Adipose tissue (tissue), 3 donors: Measurements from ENCODE around the gene OXA1L. TPM values are rescaled to one million over a fixed set of nuclear protein-coding genes. Genes with fewer than 3 reads are reported as not detected.
"Not testable (repeated sequence)": the region's sequence is repeated elsewhere in the genome, so short reads cannot be mapped to it uniquely, and the experiment has no call there.

ENCODE experiments used
- H3K27ac ChIP-seq: one replicate; pipeline ENCODE4 v1.5.1; 2013; ENCODE audit warnings: low read depth, low read length
- WGBS, 3 donors: extraction: QIAGEN DNeasy Blood & Tissue Kit; methylation state at CpG; one replicate each; pipeline ENCODE4 v1.1.7; 2013; 5-methylcytosine and 5-hydroxymethylcytosine counted together
- polyA plus RNA-seq, 3 donors: library from polyadenylated mRNA; stranded (reverse); fragments of 200-250 nt; gene quantifications; one replicate each; pipeline ENCODE4 v1.2.3, GENCODE V29; 2013
- donor health status: healthy with polysubstance abuse.
- donor health status: Bipolar disorder and iron deficiency.
- donor health status: healthy.

OXA1L gene
- polyA plus RNA-seq: 100 to 1,000 TPM in 1 of 3 donors, 10 to 100 TPM in 2; 72.7 to 123 (median 83.9) TPM

DNA sequence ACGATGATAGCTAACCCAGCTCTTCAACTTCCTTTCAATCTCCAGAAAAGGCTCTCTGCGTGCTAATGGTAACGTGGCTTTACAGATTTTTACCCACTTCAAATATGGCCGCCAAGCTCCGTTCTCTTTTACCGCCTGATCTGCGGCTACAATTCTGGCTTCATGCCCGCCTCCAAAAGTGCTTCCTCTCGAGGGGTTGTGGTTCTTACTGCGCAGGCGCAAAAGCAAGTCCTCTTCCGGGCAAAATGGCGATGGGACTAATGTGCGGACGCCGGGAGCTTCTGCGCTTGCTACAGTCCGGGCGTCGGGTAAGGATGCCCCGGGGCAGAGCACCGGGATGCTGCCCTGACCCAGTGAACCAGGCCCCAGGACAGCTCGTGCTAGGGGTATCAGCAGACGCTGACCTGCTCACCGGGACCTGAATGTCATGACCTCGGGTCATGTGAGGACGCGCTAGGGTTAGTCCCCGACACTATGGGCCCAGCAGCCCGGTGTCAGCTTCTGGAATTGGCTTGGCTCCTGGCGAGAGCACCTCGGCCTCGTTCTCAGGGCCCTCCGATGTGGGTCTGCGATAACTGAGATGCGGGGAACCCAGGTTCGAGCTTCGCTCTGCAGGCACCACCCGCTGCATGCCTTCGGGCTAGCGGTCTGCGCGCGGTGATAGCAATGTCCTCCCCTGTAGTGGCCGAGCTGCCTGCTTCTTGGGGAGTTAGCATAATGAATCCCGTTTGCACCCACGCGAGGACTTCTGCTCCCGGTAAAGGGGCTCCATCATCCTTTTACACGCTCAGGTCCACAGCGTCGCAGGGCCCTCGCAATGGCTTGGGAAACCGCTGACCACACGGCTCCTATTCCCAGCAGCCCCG, at the start of gene OXA1L:
OXA1L (plus strand) TSS at position 232 of the 866 bp plus-strand sequence; CDS start at position 246, 14 bp downstream.
- 0 to 1% (median 0%) methylated on average over 56 of the region's 56 CpGs for WGBS, 3 donors

DNA sequence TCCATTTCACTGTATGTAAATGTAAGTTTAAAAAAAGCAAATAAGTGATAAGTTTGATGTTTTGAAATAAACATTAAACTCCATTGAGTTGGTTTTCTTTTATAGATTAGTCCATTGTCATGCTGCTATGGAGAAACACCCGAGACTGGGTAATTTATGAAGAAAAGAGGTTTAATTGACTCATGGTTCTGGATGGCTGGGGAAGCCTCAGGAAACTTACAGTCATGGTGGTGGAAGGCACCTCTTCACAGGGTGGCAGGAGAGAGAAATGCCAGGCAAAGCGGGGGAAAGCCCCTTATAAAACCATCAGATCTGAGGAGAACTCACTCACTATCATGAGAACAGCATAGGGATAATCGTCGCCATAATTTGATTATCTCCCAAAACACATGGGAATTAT, 48.4 kb upstream of the OXA1L start:
- WGBS, 3 donors: 84 to 89% (median 85%) methylated on average over 4 of the region's 4 CpGs
- H3K27ac ChIP-seq: no peak overlapping the region

More for the DNA sequence above, at the start of gene OXA1L:
- no peak within 1 kb of the TSS for H3K27ac ChIP-seq

DNA sequence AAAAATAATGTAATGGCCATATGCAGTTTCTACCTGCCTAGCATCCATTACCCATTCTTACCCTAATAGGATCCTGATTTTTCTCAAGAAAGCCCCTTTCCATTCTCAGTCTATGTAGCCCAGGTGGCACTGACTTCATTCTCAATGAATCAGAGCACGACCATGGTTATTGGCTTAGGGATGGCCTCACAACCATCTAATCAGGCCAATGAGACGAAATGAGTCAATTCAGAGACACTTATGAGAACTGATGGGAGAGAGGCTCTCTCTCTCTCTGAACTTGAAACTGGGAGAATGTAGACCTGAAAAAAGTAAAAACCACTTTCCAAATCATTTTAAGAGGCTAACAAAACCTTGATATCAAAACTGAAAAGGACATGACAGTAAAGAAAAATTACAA, 45.3 kb upstream of the OXA1L start:
- 61 to 76% (median 71%) methylated on average over 2 of the region's 2 CpGs for whole genome bisulfite sequencing, 3 donors
- no peak overlapping the region for H3K27ac ChIP-seq

DNA sequence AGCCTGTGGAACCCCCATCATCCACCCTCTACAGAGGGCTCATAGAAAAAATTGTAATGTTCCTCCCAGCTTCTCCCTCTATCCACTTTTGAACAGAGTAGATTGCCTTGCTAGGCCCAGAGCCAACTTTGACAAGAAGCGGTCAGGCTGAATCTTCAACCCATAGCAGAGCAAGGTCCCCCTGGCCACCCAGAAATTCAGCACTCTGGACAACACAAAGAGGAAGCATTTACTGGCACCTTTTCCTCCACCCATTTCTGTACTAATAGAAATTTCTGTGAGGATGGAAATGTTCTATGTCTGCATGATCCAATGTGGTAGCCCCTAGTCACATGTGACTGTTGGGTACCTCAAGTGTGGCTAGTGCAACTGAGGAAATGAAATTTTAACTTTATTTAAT, 42.7 kb upstream of the OXA1L start:
- WGBS, 3 donors: 81 to 93% (median 83%) methylated on average over 1 of the region's 1 CpG
- no peak overlapping the region for H3K27ac ChIP-seq

DNA sequence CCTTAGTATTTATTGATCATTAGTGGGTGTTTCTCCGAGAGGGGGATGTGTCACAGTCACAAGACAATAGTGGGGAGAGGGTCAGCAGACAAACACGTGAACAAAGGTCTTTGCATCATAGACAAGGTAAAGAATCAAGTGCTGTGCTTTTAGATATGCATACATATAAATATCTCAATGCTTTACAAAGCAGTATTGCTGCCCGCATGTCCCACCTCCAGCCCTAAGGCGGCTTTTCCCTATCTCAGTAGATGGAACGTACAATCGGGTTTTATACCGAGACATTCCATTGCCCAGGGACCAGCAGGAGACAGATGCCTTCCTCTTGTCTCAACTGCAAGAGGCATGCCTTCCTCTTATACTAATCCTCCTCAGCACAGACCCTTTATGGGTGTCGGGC, 41.6 kb upstream of the OXA1L start:
- H3K27ac ChIP-seq: not testable (repeated sequence)
- 69 to 85% (median 77%) methylated on average over 8 of the region's 8 CpGs for WGBS, 3 donors

DNA sequence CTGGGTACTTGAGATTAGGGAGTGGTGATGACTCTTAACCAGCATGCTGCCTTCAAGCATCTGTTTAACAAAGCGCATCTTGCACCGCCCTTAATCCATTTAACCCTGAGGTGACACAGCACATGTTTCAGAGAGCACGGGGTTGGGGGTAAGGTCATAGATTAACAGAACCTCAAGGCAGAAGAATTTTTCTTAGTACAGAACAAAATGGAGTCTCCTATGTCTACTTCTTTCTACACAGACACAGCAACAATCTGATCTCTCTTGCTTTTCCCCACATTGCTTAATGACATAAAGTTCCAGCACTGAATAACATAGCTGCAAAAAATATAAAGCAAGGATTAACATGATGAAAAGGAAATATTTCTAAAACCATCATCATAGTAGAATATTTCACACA, 41.1 kb upstream of the OXA1L start:
- 47 to 53% (median 50%) methylated on average over 3 of the region's 3 CpGs for WGBS, 3 donors
- not testable (repeated sequence) for H3K27ac ChIP-seq

DNA sequence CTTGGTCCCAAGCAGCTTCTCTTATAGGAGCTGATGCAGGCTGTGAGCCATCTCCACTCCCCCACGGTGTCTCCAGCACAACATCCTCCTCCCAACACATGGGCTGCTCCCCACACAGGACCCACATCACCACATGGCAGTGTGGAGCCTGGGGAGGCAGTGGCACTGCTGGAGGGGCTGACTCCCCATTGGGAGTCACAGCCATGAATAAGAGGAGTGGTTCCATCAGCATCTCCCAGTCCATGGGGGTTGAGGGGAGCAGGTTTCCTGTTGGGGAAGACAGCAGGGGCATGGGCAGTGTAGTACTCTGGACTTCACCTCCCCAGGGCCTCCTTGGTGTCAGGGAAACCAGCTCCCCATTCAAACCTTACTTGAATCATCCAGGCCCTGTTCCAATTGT, 40.5 kb upstream of the OXA1L start:
- 54 to 64% (median 57%) methylated on average over 1 of the region's 1 CpG for WGBS, 3 donors

DNA sequence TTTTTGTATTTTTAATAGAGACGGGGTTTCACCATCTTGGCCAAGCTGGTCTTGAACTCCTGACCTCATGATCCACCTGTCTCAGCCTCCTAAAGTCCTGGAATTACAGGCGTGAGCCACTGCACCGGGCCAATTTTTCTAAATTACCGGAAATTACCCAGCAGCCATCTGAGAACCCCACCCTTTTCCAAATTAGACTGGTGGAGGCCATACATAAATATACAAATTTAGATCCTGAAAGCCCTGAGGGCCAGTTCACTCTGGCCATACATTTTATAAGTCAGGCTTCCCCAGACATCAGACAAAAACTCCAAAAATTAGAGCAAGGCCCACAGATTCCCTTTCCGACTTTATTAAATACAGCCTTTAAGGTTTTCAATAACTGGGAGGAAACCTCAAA, 34.4 kb upstream of the OXA1L start:
- H3K27ac ChIP-seq: not testable (repeated sequence)
- 82 to 91% (median 86%) methylated on average over 5 of the region's 5 CpGs for WGBS, 3 donors

More for the DNA sequence above, 40.5 kb upstream of the OXA1L start:
- no peak overlapping the region for H3K27ac ChIP-seq

DNA sequence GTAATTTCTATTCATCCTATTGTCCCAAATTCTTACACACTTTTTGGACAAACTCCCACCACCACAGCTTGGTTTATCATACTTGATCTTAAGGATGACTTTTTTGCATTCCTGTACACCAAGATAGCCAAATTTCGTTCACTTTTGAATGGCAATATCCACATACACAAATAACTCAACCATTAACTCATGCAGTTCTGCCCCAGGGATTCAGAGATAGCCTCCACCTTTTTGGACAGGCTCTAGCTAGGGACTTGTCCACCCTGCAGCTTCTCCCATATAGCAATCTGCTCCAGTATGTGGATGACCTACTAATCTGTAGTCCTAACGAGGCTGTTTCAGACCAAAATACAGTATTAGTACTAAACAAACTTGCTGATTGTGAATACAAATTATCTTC, 32.7 kb upstream of the OXA1L start:
- H3K27ac ChIP-seq: no peak overlapping the region
- 55 to 77% (median 68%) methylated on average over 2 of the region's 2 CpGs for WGBS, 3 donors

DNA sequence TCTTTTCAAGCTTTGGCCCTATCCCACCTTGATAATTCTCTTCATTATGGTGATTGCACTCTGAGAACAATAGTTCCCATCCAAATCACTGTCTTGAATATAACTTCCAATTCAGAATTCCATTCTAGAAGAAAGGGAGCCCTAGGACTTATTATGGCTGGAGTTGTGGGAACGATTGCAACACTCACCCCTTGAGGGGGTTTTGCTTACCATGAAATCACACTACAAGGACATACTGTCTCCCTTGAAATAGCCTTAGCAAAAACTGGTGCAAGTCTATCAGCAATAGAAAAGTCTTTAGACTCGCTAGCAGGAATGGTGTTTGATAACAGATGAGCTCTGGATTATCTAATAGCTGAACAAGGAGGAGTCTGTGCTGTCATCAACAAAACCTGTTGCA, 31.4 kb upstream of the OXA1L start:
- H3K27ac ChIP-seq: no peak overlapping the region
- 67 to 89% (median 77%) methylated on average over 2 of the region's 2 CpGs for WGBS, 3 donors

DNA sequence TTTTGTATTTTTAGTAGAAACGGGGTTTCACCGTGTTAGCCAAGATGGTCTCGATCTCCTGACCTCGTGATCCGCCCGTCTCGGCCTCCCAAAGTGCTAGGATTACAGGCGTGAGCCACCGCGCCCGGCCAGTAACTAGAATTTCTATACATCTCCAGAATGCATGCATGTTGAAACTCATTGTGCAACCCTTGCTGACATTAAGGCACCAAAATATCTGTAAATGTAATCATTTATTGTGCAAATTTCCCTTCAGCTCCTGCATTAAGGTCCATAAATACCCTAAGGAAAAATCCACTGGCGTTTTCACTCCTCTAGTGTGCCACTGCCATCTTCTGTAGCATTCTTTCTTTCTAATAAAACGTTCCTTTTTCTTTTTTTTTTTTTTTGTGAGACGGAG, 30.1 kb upstream of the OXA1L start:
- 86 to 92% (median 87%) methylated on average over 7 to 10 of the region's 14 CpGs for WGBS, 3 donors
- H3K27ac ChIP-seq: not testable (repeated sequence)

DNA sequence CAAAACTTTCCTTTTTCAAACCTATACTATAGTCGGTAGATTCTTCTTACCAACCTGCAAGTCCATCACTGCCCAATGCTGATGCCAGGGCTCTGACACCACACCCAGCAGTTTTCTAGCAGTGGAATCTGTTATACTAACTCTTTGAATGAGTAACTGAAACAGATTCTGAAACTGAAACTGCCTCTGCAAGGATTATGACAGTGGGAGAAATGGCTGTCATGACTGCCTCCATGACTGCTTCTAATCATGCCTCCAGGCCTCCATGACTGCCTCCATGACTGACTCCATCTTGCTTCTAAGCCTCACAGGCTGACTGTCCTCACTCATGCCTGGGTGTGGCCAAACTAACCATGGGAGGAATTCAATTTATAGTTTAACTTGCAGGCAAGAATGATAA, 29.4 kb upstream of the OXA1L start:
- WGBS, 3 donors: 93 to 100% (median 94%) methylated on average over 1 of the region's 1 CpG
- no peak overlapping the region for H3K27ac ChIP-seq

DNA sequence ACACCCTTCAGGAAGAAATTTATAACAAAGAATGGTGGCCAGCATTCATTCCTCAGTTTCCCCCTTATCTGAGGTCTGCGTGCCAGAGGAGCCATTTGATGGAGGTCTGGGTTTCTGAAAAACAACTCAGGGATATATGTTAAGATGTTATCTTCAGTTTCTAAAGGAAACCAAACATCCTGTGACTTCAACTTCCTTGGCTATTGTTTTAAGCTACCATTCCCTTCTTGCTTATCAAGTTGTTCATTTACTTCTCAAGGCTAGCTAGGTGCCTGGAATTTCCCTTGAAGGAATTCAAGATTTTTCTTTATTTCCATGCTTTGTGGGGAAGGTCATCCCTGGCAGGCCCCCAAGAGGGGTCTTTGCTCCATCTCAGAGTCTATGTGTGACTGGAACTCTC, 27.1 kb upstream of the OXA1L start:
- WGBS, 3 donors: 15 to 62% (median 58%) methylated on average over 1 of the region's 1 CpG
- no peak overlapping the region for H3K27ac ChIP-seq

DNA sequence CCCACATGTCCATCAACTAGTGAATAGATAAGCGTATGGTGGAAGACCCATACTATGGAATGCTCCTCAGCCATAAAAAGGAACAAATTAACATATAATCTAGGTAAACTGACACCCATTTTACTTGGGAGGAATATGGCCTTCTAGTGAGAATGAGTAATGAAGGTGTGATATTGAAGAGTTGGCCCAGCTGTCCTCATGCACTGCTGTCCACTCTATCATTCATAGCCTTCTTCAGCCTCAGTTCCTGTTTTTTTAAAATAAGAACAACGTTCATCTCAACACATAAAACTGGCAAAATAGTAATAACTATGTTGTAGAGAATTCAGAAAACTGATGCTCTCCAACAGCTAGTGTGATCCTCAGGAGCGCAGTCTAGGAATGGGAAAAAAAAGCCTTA, 26.5 kb upstream of the OXA1L start:
- WGBS, 3 donors: 77 to 81% (median 80%) methylated on average over 3 of the region's 3 CpGs

DNA sequence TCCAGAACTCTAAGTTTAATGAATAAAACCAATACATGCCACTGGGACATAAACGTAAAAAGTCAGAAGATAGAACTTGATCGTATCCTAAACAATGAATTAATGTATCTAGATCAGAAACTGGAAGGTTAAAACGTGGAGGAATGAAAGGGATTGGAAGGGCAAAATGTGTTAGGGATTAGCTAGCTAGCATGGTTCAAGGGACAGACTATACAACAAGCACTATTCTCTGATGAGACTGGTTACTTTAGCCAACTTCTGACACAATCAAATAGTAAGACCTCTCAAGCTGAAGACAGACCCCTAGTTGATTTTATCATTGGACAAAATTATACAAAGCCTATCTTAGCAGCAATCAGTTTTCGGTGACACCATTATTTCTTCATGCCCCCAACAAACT, 18.7 kb upstream of the OXA1L start:
- WGBS, 3 donors: 73 to 87% (median 74%) methylated on average over 4 of the region's 4 CpGs
- H3K27ac ChIP-seq: no peak overlapping the region

More for the DNA sequence above, 26.5 kb upstream of the OXA1L start:
- H3K27ac ChIP-seq: no peak overlapping the region

DNA sequence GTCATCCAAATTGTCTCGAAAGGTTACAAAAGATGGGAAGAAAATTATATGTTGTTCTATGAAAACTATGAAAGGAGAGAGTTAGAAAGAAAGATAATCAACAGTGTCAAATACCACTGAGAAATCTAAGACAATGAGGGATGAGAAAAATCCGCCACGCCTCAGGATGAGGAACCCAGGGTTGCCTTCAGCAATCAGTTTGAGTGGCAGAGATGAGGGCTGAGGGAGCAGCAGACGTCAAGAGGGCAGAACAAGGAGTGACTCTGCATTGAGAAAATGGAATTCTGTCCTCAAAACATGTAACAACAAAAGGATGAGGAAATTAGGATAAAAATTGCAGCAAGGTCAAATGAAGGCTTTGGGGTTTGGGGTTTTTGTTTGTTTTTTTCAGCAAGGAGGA, 18.3 kb upstream of the OXA1L start:
- no peak overlapping the region for H3K27ac ChIP-seq
- WGBS, 3 donors: 66 to 84% (median 71%) methylated on average over 4 of the region's 4 CpGs

DNA sequence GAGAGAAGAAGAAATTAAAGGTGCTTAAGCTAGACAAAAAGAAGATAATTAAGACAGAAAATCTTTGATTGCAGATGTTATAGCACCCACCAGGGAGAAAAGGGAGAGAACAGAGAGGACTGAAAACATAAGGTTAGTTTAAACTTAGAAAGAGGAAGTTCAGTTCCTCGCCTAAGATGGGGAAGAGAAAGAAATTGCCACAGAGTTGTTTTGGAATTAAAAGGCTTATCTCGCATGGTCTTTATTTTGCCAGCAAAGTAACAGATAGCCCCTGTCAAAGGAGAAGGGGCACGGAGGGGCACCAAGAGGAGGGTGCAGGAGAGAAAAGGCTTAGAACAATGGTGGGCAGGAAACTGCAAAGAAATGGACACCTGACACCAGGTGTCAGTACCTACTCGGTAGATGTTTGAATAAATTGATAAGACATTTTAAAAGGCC, 17.8 kb upstream of the OXA1L start:
- WGBS, 3 donors: 19 to 39% (median 37%) methylated on average over 4 of the region's 4 CpGs
- H3K27ac ChIP-seq: no peak overlapping the region

DNA sequence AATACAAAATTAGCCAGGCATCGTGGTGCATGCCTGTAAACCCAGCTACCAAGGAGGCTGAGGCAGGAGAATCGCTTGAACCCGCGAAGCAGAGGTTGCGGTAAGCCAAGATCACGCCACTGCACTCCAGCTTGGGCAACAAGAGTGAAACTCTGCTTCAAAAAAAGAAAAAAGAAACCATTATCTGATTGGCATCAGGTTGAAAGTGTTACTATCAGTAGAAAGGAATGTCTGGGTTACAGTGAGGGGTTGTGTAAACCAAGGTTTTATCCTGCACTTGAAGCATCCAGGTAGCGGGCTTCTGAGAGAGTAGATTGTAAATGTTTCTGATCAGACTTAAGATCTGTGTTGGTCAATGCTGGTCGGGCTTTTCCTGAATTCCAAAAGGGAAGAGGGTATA, 14.1 kb upstream of the OXA1L start:
- WGBS, 3 donors: 81 to 88% (median 87%) methylated on average over 8 of the region's 8 CpGs
- H3K27ac ChIP-seq: no peak overlapping the region

DNA sequence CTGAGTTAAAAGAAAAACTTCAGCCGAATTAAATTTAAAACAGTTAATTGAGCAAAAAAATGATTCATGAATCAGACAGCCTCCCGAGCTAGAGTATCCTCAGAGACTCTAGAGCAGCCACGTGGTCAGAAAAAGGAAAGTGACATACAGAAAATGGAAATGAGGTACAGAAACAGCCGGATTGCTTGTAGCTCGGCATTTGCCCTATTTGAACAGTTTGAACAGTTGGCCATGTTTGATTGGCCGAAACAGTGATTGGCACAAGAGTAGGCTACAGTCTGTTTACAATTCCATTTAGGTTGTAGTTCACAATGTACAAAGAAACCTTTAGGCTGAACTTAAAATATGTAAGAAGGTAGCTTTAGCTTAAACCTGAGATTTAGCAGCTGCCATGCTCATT, 12.9 kb upstream of the OXA1L start:
- WGBS, 3 donors: 64 to 68% (median 67%) methylated on average over 6 of the region's 6 CpGs
- no peak overlapping the region for H3K27ac ChIP-seq

DNA sequence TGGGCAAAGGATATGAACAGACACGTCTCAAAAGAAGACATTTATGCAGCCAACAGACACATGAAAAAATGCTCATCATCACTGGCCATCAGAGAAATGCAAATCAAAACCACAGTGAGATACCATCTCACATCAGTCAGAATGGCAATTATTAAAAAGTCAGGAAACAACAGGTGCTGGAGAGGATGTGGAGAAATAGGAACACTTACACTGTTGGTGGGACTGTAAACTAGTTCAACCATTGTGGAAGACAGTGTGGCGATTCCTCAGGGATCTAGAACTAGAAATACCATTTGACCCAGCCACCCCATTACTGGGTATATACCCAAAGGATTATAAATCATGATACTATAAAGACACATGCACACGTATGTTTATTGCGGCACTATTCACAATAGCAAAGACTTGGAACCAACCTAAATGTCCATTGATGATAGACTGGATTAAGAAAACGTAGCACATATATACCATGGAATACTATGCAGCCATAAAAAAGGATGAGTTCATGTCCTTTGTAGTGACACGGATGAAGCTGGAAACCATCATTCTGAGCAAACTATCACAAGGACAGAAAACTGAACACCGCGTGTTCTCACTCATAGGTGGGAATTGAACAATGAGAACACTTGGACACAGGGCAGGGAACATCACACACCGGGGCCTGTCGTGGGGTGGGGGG, 8.4 kb upstream of the OXA1L start:
- WGBS, 3 donors: 89 to 95% (median 89%) methylated on average over 9 of the region's 10 CpGs
- not testable (repeated sequence) for H3K27ac ChIP-seq
